GM21529 (cell line): Measurements from ENCODE around the gene AK2.
"Not testable (repeated sequence)": the region's sequence is repeated elsewhere in the genome, so short reads cannot be mapped to it uniquely, and the experiment has no call there.

ENCODE experiments used
- ATAC-seq: cut with Tn5 transposase; IDR thresholded peaks from one replicate; pipeline ENCODE4 v1.9.1; 2021; ENCODE audit not compliant: unreplicated experiment

AK2 gene

DNA sequence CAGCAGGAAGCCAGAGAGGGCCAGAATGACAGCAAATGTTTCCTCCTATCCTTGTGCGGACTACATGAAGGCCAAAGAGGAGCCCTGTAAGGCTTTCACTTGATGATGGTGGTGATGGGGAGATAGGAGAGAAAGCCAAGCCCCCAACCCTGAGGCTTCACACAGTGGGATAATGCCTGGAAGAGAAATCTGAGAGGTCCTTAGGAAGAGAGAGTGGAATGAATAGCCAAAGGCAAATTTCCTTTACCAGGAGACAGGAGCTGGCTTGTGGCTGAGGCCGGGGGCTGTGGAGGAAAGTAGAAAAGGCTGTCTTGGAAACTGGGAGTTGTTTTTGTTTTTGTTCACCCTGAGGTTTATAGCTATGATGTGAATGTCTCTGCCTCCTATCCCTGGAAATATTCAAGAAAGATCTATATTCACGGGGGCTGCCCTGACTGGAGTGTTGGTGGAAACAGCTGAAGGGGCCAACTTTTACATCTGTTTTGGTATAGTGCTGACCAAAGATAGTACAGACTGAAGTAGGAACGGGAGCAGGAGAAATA is 59.1 kb downstream of the AK2 start:
- ATAC-seq = no peak

DNA sequence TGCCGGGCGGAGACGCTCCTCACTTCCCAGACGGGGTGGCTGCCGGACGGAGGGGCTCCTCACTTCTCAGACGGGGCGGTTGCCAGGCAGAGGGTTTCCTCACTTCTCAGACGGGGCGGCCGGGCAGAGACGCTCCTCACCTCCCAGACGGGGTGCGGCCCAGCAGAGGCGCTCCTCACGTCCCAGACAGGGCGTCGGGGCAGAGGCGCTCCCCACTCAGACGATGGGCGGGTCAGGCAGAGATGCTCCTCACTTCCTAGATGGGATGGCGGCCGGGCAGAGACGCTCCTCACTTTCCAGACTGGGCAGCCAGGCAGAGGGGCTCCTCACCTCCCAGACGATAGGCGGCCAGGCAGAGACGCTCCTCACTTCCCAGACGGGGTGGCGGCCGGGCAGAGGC is 61.6 kb downstream of the AK2 start:
- ATAC-seq = not testable (repeated sequence)

DNA sequence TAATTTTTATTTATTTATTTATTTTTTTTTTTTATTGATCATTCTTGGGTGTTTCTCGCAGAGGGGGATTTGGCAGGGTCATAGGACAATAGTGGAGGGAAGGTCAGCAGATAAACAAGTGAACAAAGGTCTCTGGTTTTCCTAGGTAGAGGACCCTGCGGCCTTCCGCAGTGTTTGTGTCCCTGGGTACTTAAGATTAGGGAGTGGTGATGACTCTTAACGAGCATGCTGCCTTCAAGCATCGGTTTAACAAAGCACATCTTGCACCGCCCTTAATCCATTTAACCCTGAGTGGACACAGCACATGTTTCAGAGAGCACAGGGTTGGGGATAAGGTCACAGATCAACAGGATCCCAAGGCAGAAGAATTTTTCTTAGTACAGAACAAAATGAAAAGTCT is 63.2 kb downstream of the AK2 start:
- not testable (repeated sequence) for ATAC-seq

GRCh38 chr1:32972814-32973428 is 63.8 kb downstream of the AK2 start:
- ATAC-seq = no peak

GRCh38 chr1:32971576-32971975 is 65.1 kb downstream of the AK2 start:
- ATAC-seq = no peak

DNA sequence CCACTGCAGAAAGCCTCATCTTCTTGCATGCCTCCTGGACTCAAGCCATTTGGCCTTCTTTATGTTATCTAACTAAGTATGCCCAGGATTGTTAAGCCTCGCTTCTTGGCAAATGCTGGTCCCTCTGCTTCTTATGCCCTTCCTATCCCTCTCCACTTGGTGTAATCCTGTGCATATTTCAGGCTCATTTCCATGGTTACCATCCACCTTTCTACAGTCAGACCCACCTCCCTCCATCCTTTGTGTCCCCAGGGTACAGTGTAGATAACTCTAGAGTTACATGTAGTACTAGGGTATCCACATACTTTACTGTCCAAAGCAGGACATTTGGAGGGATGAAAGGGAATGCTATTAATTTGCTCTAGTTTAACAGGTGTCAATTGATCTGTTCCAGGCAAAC is 65.5 kb downstream of the AK2 start:
- no peak for ATAC-seq

- ATAC-seq = no peak
These were observed 67.1 kb downstream of the AK2 start for GRCh38 chr1:32969566-32969965.

DNA sequence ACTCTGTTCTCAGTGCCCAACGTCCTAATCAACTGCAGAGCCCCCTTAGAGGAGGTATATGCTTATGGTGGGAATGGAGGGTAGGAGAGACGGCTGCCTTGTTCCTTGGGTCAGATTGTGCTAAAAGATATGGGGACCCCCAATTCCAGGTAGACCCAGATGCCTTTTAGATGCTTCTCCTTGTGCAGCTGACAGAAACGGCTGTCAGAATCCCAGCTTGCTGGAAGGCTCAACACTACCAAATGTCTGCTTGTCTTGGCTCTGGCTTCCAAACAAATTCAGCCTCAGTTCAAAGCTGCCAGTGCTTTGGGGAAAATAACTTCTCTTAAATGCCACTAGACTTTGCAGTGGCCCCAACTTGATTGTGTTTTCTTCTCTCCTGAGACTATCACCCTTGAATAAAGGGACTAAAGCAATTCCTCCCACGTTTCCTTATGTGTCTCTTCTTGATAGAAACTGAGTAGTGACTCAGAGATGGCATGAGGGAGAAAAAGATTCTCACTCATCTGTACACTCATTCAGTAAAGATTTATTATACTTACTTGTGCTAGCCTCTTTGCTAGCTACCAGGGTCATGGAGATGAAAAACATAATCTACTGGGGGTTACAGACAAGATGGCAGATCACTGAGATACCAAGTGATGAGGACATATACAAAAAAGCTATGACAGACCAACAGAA is 68.7 kb downstream of the AK2 start:
- ATAC-seq = no peak

GRCh38 chr1:32966900-32967299 is 69.8 kb downstream of the AK2 start:
- no peak for ATAC-seq

DNA sequence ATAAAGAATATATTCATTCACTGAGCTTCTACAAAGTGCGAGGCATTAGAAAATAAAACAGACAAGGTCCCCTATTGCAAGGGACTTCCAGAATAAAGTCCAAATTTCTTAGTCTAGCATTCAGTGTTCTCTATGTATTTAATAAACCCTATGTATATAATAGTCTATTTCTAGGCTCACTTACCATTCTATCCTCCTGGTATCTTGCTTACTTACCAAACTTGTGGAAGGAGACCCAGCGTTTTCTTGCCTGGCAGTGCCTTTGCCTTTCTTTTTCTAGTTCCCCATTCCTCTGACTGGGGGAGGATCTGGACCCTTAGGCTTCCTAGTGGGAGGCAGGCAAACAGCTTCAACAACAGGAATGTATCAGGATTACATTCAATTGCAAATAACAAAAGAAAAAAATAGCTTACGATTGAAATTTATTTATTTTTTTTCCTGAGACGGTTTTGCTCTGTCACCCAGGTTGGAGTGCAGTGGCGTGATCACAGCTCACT is 71.4 kb downstream of the AK2 start:
- no peak for ATAC-seq

GRCh38 chr1:32964461-32965250 is 72.0 kb downstream of the AK2 start, which contains the start of gene RNF19B:
Gene RNF19B (minus strand): TSS chr1:32964809. CDS start chr1:32964685, 124 bp downstream.
- ATAC-seq = peak; percentile 73

DNA sequence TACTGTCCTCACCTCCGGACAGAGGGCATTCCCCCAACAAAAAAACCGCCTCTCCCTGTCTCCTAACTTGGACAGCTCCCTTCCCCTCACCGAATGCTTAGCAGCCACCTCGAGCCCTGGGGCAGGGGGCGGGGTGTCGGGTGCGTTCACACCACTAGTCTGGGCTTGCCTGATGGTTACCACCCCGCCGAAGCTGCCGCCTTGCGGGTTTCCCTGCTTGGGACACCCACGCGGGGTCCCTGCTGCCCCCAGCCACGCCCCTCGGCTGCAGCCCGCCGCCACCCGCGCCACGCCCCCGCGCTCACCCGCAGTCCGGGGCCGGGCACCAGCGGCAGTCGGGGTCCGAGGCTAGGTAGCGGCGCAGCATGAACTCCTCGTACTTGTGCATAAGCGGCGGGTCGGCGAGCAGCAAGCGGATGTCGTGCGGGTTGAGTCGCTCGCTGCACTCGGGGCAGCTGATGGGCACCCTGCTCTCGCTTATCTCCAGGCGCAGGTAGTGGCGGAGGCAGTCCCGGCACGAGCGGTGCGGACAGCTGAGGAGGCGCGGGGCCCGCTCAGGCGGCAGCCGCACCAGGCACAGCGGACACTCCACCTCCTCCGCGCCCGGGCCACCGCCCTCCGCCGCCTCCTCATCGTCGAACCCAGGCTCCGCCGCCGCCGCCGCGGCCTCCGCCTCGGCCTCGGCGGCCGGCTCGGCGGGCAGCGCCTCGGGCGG is 72.8 kb downstream of the AK2 start:
- peak; percentile 17 for ATAC-seq

DNA sequence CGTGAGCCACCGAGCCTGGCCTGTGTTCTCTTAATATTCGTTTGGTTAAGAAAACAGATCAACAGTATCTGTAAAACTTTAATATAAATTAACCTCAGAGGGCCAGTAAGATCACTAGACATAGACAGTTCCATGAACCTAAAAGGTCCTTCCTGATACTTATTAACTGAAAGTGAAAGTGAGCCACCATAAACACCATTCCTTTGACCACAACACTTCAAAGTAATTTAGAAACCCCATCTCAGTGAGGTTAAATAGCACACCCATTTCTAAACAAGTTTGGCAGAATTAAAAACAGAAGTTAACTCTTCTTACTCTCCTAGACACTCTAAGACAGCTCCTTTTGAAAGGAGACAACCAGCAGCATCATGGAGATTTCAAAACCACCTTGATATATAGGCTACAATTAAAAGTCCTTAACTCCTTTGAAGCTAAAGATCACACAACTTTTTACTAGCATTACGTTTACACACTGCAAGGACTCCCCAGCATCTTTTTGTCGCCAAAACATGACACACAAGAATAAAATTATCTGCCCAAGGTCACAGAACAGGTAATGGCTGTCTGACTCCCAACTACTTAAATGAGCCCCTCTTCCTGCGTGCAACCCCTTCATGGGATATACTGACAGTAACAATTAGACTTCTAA is 74.3 kb downstream of the AK2 start:
- ATAC-seq = no peak

DNA sequence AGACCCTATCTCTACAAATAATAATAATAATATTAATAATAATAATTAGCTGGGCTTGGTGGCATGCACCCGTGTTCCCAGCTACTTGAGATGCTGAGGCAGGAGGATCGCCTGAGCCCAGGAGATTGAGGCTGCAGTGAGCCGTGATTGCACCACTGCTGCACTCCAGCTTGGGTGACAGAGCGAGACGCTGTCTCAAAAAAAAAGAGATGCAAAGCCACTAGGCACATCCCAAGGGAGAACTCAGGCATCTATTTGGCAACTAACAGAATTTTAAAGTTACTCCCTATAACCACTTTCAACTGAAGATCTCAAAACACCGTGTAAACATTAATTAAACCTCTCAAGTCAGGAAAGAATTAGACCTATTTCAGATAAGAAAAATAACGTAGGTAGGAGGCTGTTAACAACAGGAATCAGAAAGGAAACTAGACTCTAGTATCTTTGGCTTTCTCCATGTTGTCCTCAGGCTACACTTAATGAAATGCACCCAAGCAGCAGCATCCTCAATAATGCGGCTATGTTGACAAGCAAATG is 75.8 kb downstream of the AK2 start:
- no peak for ATAC-seq

DNA sequence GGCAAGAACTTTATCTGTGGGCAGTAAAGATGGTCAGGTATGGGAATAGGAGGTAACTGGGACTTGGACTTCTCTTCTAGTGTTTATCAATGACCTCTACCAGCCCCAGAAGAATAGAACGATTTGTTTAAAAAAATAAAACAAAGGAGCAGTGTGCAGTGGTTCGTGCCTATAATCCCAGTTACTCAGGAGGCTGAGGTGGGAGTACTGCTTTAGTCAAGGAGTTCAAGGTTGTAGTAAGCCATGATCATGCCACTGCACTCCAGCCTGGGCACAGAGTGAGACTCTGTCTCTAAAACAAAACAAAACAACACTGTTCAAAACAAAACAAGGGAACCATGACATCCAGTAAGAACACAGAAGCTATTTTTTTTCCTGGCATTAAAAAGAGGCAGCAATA is 76.3 kb downstream of the AK2 start:
- no peak for ATAC-seq

GRCh38 chr1:32958827-32959226 is 77.9 kb downstream of the AK2 start:
- ATAC-seq = no peak
